ENCODE measurements around the gene PLA2G12B.

Gene PLA2G12B

GRCh38 chr10:72954596-72955554 lies at the start of gene PLA2G12B:
PLA2G12B (minus strand) TSS chr10:72954806; CDS start chr10:72954685, 121 bp downstream.
- TF ChIP-seq GATA3 (IDR thresholded peaks at IDR 0.05; ENCODE audit: low read depth, low read length) (peak; percentile 49; the same call in 1 of the 2 replicates), GATA2 (IDR thresholded peaks at IDR 0.05; ENCODE audit: low read depth, low read length) (peak; percentile 67)

GRCh38 chr10:73003822-73004221 lies 49.2 kb upstream of the PLA2G12B start:
- TF ChIP-seq GATA2 (IDR thresholded peaks at IDR 0.05; ENCODE audit: low read depth, low read length) (no peak), GATA3 (IDR thresholded peaks at IDR 0.05; ENCODE audit: low read depth, low read length) (no peak)

GRCh38 chr10:73000973-73001372 lies 46.4 kb upstream of the PLA2G12B start:
- TF ChIP-seq GATA2 (IDR thresholded peaks at IDR 0.05; ENCODE audit: low read depth, low read length) = no peak
- no peak for TF ChIP-seq GATA3 (IDR thresholded peaks at IDR 0.05; ENCODE audit: low read depth, low read length)

GRCh38 chr10:72997099-72997498 lies 42.5 kb upstream of the PLA2G12B start:
- no peak for TF ChIP-seq GATA2 (IDR thresholded peaks at IDR 0.05; ENCODE audit: low read depth, low read length)
- TF ChIP-seq GATA3 (IDR thresholded peaks at IDR 0.05; ENCODE audit: low read depth, low read length) = no peak

- TF ChIP-seq GATA2 (IDR thresholded peaks at IDR 0.05; ENCODE audit: low read depth, low read length) (no peak), GATA3 (IDR thresholded peaks at IDR 0.05; ENCODE audit: low read depth, low read length) (no peak)
Measured at GRCh38 chr10:72981882-72982529, 27.4 kb upstream of the PLA2G12B start.

GRCh38 chr10:72981028-72981881 lies 26.6 kb upstream of the PLA2G12B start:
- TF ChIP-seq GATA2 (IDR thresholded peaks at IDR 0.05; ENCODE audit: low read depth, low read length) = no peak
- no peak for TF ChIP-seq GATA3 (IDR thresholded peaks at IDR 0.05; ENCODE audit: low read depth, low read length)

- TF ChIP-seq GATA2 (IDR thresholded peaks at IDR 0.05; ENCODE audit: low read depth, low read length) (no peak), GATA3 (IDR thresholded peaks at IDR 0.05; ENCODE audit: low read depth, low read length) (no peak)
Measured at GRCh38 chr10:72980348-72980747, 25.7 kb upstream of the PLA2G12B start.

- TF ChIP-seq GATA3 (IDR thresholded peaks at IDR 0.05; ENCODE audit: low read depth, low read length) (no peak), GATA2 (IDR thresholded peaks at IDR 0.05; ENCODE audit: low read depth, low read length) (no peak)
Measured at GRCh38 chr10:72979709-72980108, 25.1 kb upstream of the PLA2G12B start.

- no peak for TF ChIP-seq GATA2 (IDR thresholded peaks at IDR 0.05; ENCODE audit: low read depth, low read length)
- TF ChIP-seq GATA3 (IDR thresholded peaks at IDR 0.05; ENCODE audit: low read depth, low read length) = no peak
Measured at GRCh38 chr10:72976886-72977285, 22.3 kb upstream of the PLA2G12B start.

GRCh38 chr10:72956001-72956400 lies 1.4 kb upstream of the PLA2G12B start:
- no peak for TF ChIP-seq GATA2 (IDR thresholded peaks at IDR 0.05; ENCODE audit: low read depth, low read length)
- TF ChIP-seq GATA3 (IDR thresholded peaks at IDR 0.05; ENCODE audit: low read depth, low read length) = no peak

- TF ChIP-seq GATA2 (IDR thresholded peaks at IDR 0.05; ENCODE audit: low read depth, low read length) = no peak
- TF ChIP-seq GATA3 (IDR thresholded peaks at IDR 0.05; ENCODE audit: low read depth, low read length) = no peak
Measured at GRCh38 chr10:72954230-72954595, 393 bp downstream of the PLA2G12B start.

GRCh38 chr10:72953687-72954086 lies 919 bp downstream of the PLA2G12B start:
- TF ChIP-seq GATA2 (IDR thresholded peaks at IDR 0.05; ENCODE audit: low read depth, low read length) (no peak), GATA3 (IDR thresholded peaks at IDR 0.05; ENCODE audit: low read depth, low read length) (no peak)

- TF ChIP-seq GATA2 (IDR thresholded peaks at IDR 0.05; ENCODE audit: low read depth, low read length) (no peak), GATA3 (IDR thresholded peaks at IDR 0.05; ENCODE audit: low read depth, low read length) (no peak)
Measured at GRCh38 chr10:72952642-72953158, 1.9 kb downstream of the PLA2G12B start.

GRCh38 chr10:72952189-72952588 lies 2.4 kb downstream of the PLA2G12B start:
- TF ChIP-seq GATA3 (IDR thresholded peaks at IDR 0.05; ENCODE audit: low read depth, low read length) (no peak), GATA2 (IDR thresholded peaks at IDR 0.05; ENCODE audit: low read depth, low read length) (no peak)

Measured in SH-SY5Y (cell line).